IMR-90 (cell line): ENCODE results near the gene ESRRG. TPM values are rescaled to one million over a fixed set of nuclear protein-coding genes. Genes with fewer than 3 reads are reported as not detected.

ENCODE experiments used
- ATAC-seq: fragments of 200-7000 bp; cut with Tn5 transposase; 2 replicates; pipeline ENCODE4 v1.9.1; 2020; ENCODE audit warnings: low read depth, mild to moderate bottlenecking, moderate library complexity
- BruUV-seq: library from RNA; stranded (reverse); fragments of 400-500 nt; replicated peaks from 2 replicates; lab custom pipeline; 2021; lab: Mats Ljungman, UMichigan
- CTCF ChIA-PET: fragments of 300-600 bp; formaldehyde crosslinking; extraction: SDS; loops from one replicate; lab custom pipeline; 2021; ENCODE audit warnings: antibody characterized with exemption; lab: Yijun Ruan, JAX
- POLR2A ChIA-PET: fragments of 300-600 bp; sonication (Branson Sonifier 250); formaldehyde crosslinking; loops from one replicate; lab custom pipeline; 2022; ENCODE audit warnings: antibody characterized with exemption; ENCODE audit not compliant: unreplicated experiment; lab: Charles Lee
- DNase-seq: peaks from one replicate; pipeline ENCODE4 v3.0.0; 2013
- H2AFZ ChIP-seq: replicated peaks from 2 replicates; pipeline ENCODE3; 2013; ENCODE audit warnings: low read length, mild to moderate bottlenecking; ENCODE audit not compliant: poor library complexity
- H2AK5ac ChIP-seq: 2 replicates; pipeline ENCODE4 v1.6.1; 2013; ENCODE audit warnings: low read depth, low read length, inconsistent platforms
- H2AK9ac ChIP-seq: replicated peaks from 2 replicates; pipeline ENCODE3; 2013; ENCODE audit warnings: mild to moderate bottlenecking, low read depth, low read length, moderate library complexity; ENCODE audit not compliant: poor library complexity
- H2BK120ac ChIP-seq: 2 replicates; pipeline ENCODE4 v1.6.1; 2013; ENCODE audit warnings: low read depth, low read length, inconsistent platforms
- H2BK15ac ChIP-seq: 3 replicates; pipeline ENCODE4 v1.6.1; 2013; ENCODE audit warnings: low read depth, low read length, inconsistent platforms
- H2BK20ac ChIP-seq: 2 replicates; pipeline ENCODE4 v1.6.1; 2013; ENCODE audit warnings: low read depth, mild to moderate bottlenecking, inconsistent platforms, low read length, moderate library complexity
- H2BK5ac ChIP-seq: 2 replicates; pipeline ENCODE4 v1.6.1; 2013; ENCODE audit warnings: mild to moderate bottlenecking, low read depth, low read length, inconsistent platforms; ENCODE audit not compliant: poor library complexity, severe bottlenecking
- H3K14ac ChIP-seq: replicated peaks from 2 replicates; pipeline ENCODE4 v1.6.1; 2013; ENCODE audit warnings: low read depth, low read length, inconsistent platforms
- H3K18ac ChIP-seq: 2 replicates; pipeline ENCODE4 v1.6.1; 2013; ENCODE audit warnings: low read depth, low read length, control low read depth
- H3K23ac ChIP-seq: 2 replicates; pipeline ENCODE4 v1.6.1; 2013; ENCODE audit warnings: low read depth, low read length, inconsistent platforms
- H3K27ac ChIP-seq: 2 replicates; pipeline ENCODE4 v1.5.1; 2013; ENCODE audit warnings: mild to moderate bottlenecking, control low read depth, low read length; ENCODE audit not compliant: insufficient read depth
- H3K27me3 ChIP-seq: 2 replicates; pipeline ENCODE4 v1.6.1; 2013; ENCODE audit warnings: low read length; ENCODE audit not compliant: control insufficient read depth, insufficient read depth
- H3K36me3 ChIP-seq: 2 replicates; pipeline ENCODE4 v1.6.1; 2013; ENCODE audit warnings: low read length, mixed read lengths; ENCODE audit not compliant: control insufficient read depth, insufficient read depth
- H3K4ac ChIP-seq: 2 replicates; pipeline ENCODE4 v1.6.1; 2013; ENCODE audit warnings: low read depth, low read length, inconsistent platforms
- H3K4me1 ChIP-seq: 2 replicates; pipeline ENCODE4 v1.6.1; 2013; ENCODE audit warnings: low read length, mixed read lengths; ENCODE audit not compliant: control insufficient read depth, insufficient read depth
- H3K4me2 ChIP-seq: 2 replicates; pipeline ENCODE4 v1.6.1; 2013; ENCODE audit warnings: low read depth, mild to moderate bottlenecking, control low read depth, low read length, moderate library complexity
- H3K4me3 ChIP-seq: 2 replicates; pipeline ENCODE4 v1.5.1; 2013; ENCODE audit warnings: low read depth, mild to moderate bottlenecking, control low read depth, low read length, moderate library complexity; ENCODE audit not compliant: insufficient read depth
- H3K56ac ChIP-seq: 2 replicates; pipeline ENCODE4 v1.6.1; 2013; ENCODE audit warnings: low read length, inconsistent platforms; ENCODE audit not compliant: insufficient read depth; ENCODE audit errors: extremely low read depth
- H3K79me1 ChIP-seq, 2 experiments: 2 replicates each; pipeline ENCODE4 v1.6.1; 2013; ENCODE audit warnings: low read length in 2 of 2, inconsistent platforms in 1 of 2, low read depth in 1 of 2
- H3K9ac ChIP-seq: 2 replicates; pipeline ENCODE4 v1.6.1; 2013; ENCODE audit warnings: low read depth, low read length, control low read depth
- H3K9me1 ChIP-seq: 2 replicates; pipeline ENCODE4 v1.6.1; 2013; ENCODE audit warnings: low read length, inconsistent platforms; ENCODE audit not compliant: insufficient read depth
- H3K9me3 ChIP-seq: 2 replicates; pipeline ENCODE4 v1.6.1; 2013; ENCODE audit warnings: low read length; ENCODE audit not compliant: control insufficient read depth, insufficient read depth
- H4K20me1 ChIP-seq: 2 replicates; pipeline ENCODE4 v1.6.1; 2013; ENCODE audit warnings: low read length, inconsistent platforms; ENCODE audit not compliant: insufficient read depth
- H4K5ac ChIP-seq: 2 replicates; pipeline ENCODE4 v1.6.1; 2013; ENCODE audit warnings: mild to moderate bottlenecking, low read depth, low read length, control low read depth
- H4K8ac ChIP-seq, 2 experiments: 2 replicates each; pipeline ENCODE4 v1.6.1; 2013; ENCODE audit warnings: low read depth in 2 of 2, low read length in 2 of 2, control low read depth in 1 of 2, inconsistent platforms in 1 of 2
- H4K91ac ChIP-seq: 2 replicates; pipeline ENCODE4 v1.6.1; 2013; ENCODE audit warnings: low read depth, low read length, inconsistent platforms; ENCODE audit not compliant: insufficient read depth
- BHLHE40 ChIP-seq: fragments of 150-350 bp; IDR thresholded peaks from 2 replicates; pipeline ENCODE4 v1.6.1; 2016; ENCODE audit warnings: mild to moderate bottlenecking, low read depth, low read length
- CEBPB ChIP-seq: IDR thresholded peaks from 2 replicates; pipeline ENCODE4 v1.6.1; 2012; ENCODE audit warnings: low read depth, low read length, improper control_type of control experiment
- CHD1 ChIP-seq: IDR thresholded peaks from 2 replicates; pipeline ENCODE4 v1.6.1; 2012; ENCODE audit warnings: low read depth, low read length, improper control_type of control experiment
- FOS ChIP-seq: fragments of 150-350 bp; IDR thresholded peaks from 2 replicates; pipeline ENCODE4 v1.6.1; 2016; ENCODE audit warnings: low read depth, low read length
- MAFK ChIP-seq: IDR thresholded peaks from 2 replicates; pipeline ENCODE4 v1.6.1; 2012; ENCODE audit warnings: low read depth, low read length, improper control_type of control experiment
- MAZ ChIP-seq: IDR thresholded peaks from 2 replicates; pipeline ENCODE4 v1.6.1; 2012; ENCODE audit warnings: low read depth, mild to moderate bottlenecking, low read length, improper control_type of control experiment, moderate library complexity, borderline replicate concordance
- MXI1 ChIP-seq: IDR thresholded peaks from 2 replicates; pipeline ENCODE4 v1.6.1; 2012; ENCODE audit warnings: low read depth, mild to moderate bottlenecking, low read length, moderate library complexity, borderline replicate concordance
- NFE2L2 ChIP-seq: fragments of 150-350 bp; IDR thresholded peaks from 2 replicates; pipeline ENCODE4 v1.6.1; 2016; ENCODE audit warnings: low read depth, mild to moderate bottlenecking, low read length
- POLR2A ChIP-seq: IDR thresholded peaks from 2 replicates; pipeline ENCODE4 v1.6.1; 2012; ENCODE audit warnings: mild to moderate bottlenecking, low read depth, low read length
- RAD21 ChIP-seq: IDR thresholded peaks from 2 replicates; pipeline ENCODE4 v1.6.1; 2012; ENCODE audit warnings: low read length, improper control_type of control experiment
- RCOR1 ChIP-seq: IDR thresholded peaks from 2 replicates; pipeline ENCODE4 v1.6.1; 2012; ENCODE audit warnings: mild to moderate bottlenecking, low read length, improper control_type of control experiment; ENCODE audit not compliant: insufficient replicate concordance
- RFX5 ChIP-seq: IDR thresholded peaks from 2 replicates; pipeline ENCODE4 v1.8.0; 2012; ENCODE audit warnings: low read depth, mild to moderate bottlenecking, low read length, moderate library complexity
- SMC3 ChIP-seq: fragments of 150-350 bp; IDR thresholded peaks from 2 replicates; pipeline ENCODE4 v1.6.1; 2016; ENCODE audit warnings: low read depth, mild to moderate bottlenecking, antibody characterized with exemption, low read length, moderate library complexity
- WGBS, 2 experiments: methylation state at CpG; one replicate each; pipeline versions ENCODE4 v1.1.5 to v1.1.7; 2013; ENCODE audit warnings: missing lambda C conversion rate in 2 of 2; ENCODE audit not compliant: insufficient read length in 1 of 2; ENCODE audit errors: extremely low coverage in 2 of 2; 5-methylcytosine and 5-hydroxymethylcytosine counted together
- dilution Hi-C: fragments of 300-500 bp; cut with HindIII; formaldehyde crosslinking; loops from one replicate; pipeline ENCODE4 v1.14.3; 2018; ENCODE audit warnings: low sequenced_read_pairs; ENCODE audit not compliant: unreplicated experiment
- in situ Hi-C: fragments of 300-500 bp; cut with MboI; formaldehyde crosslinking; loops from 3 replicates; pipeline ENCODE4 v1.14.3; 2019; ENCODE audit warnings: low sequenced_read_pairs, inconsistent platforms, mixed read lengths
- intact Hi-C: fragments of 100-400 bp; cut with micrococcal nuclease; formaldehyde crosslinking; loops from 2 replicates; pipeline ENCODE4 v1.10.0; 2022
- polyA plus RNA-seq, 3 experiments: library from polyadenylated mRNA; depleted of rRNA; stranded (reverse); fragments of >200 nt; gene quantifications; 2 replicates each; pipeline ENCODE4 v1.2.3, GENCODE V29; 2012; ENCODE audit warnings: low replicate concordance in 1 of 3
- total RNA-seq: library from RNA; depleted of rRNA; stranded (reverse); fragments of >200 nt; gene quantifications from 2 replicates; pipeline ENCODE4 v1.2.3, GENCODE V29; 2012
- TF ChIP-seq, protein P1 (sequence below): fragments of 150-350 bp; IDR thresholded peaks from 2 replicates; pipeline ENCODE4 v1.6.1; 2016; ENCODE audit warnings: low read depth, mild to moderate bottlenecking, low read length, moderate library complexity, borderline replicate concordance
- TF ChIP-seq, protein P2 (sequence below): fragments of 150-350 bp; IDR thresholded peaks from 2 replicates; pipeline ENCODE4 v1.6.1; 2017; ENCODE audit warnings: mild to moderate bottlenecking, antibody characterized with exemption, low read length, low read depth
- TF ChIP-seq, protein P3 (sequence below): conservative IDR thresholded peaks from 2 replicates; pipeline ENCODE4 v1.5.1; 2012; ENCODE audit warnings: mild to moderate bottlenecking, low read depth, low read length, improper control_type of control experiment

Gene ESRRG
- total and polyA plus RNA-seq, 2 of the 4 experiments (the other 2 are of a cell fraction), result 0.17 to 0.54 TPM

DNA sequence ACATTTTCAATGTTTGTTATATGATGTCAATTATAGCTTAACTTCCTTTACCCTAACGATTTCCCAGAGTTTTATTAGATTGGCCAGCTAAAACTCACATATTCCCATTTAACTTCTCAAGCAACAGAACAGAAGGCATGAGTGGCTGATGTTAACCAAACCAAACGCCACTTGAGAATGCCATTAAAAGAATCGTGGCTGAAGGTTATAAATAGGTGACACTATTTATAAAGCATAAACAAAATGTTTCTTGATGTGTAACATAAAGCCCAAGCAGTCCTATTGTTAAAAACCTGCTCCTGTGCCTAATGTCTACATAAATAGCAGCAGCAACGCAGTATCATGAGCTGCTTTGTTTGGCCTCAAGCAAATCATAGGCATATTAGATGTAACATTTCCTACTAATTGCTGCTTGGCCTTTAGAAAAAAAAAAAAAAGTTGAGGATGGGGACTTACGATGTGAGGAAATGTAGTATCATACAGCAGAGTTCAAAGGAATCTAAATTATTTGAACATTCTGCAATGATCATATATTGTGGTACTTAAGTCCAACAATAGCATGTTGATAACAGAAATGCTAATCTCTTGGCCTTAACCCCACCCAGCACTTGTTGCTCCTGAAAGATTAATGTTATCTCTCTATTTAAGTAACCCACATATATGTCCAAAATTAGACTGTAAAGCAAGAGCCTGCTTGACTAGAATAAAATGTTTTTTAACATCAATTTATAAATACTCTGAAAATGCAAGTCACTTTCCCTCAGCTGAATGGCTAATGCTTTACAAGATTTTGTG is 106.0 kb downstream of the ESRRG start:
- H2BK5ac ChIP-seq, result no peak overlapping the region
- no peak overlapping the region for H3K9ac ChIP-seq
- no peak overlapping the region for H4K8ac ChIP-seq
- H3K56ac ChIP-seq, result no peak overlapping the region
- no peaks in the 10 kb centered on the region for H3K79me1 ChIP-seq
- ChIA-PET POLR2A (no interaction called here), CTCF (interaction anchor here (1.0 kb wide), 1 partner anchor 21 kb away, joined by 4 read pairs; no protein-coding TSS in a partner anchor)
- BruUV-seq, result no TSS peak
- no peaks in the 10 kb centered on the region for H4K20me1 ChIP-seq
- H3K9me1 ChIP-seq, result no peaks in the 10 kb centered on the region
- no peak overlapping the region for H2AK9ac ChIP-seq
- H3K14ac ChIP-seq, result no peak overlapping the region
- H3K4ac ChIP-seq, result no peak overlapping the region
- ATAC-seq (no peak), DNase-seq (no peak)
- no peaks in the 10 kb centered on the region for H3K9me3 ChIP-seq
- dilution Hi-C loops, result no loop called here
- no peaks in the 10 kb centered on the region for H3K36me3 ChIP-seq
- no peak overlapping the region for H3K4me3 ChIP-seq
- TF ChIP-seq, protein P1, sequence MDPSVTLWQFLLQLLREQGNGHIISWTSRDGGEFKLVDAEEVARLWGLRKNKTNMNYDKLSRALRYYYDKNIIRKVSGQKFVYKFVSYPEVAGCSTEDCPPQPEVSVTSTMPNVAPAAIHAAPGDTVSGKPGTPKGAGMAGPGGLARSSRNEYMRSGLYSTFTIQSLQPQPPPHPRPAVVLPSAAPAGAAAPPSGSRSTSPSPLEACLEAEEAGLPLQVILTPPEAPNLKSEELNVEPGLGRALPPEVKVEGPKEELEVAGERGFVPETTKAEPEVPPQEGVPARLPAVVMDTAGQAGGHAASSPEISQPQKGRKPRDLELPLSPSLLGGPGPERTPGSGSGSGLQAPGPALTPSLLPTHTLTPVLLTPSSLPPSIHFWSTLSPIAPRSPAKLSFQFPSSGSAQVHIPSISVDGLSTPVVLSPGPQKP, result no peak
- TF ChIP-seq CEBPB (no peak), CHD1 (no peak), SMC3 (no peak), NFE2L2 (no peak), RFX5 (no peak), RCOR1 (no peak), BHLHE40 (no peak), POLR2A (no peak), MXI1 (no peak), RAD21 (no peak), MAFK (no peak), MAZ (no peak), FOS (no peak)
- TF ChIP-seq, protein P2, sequence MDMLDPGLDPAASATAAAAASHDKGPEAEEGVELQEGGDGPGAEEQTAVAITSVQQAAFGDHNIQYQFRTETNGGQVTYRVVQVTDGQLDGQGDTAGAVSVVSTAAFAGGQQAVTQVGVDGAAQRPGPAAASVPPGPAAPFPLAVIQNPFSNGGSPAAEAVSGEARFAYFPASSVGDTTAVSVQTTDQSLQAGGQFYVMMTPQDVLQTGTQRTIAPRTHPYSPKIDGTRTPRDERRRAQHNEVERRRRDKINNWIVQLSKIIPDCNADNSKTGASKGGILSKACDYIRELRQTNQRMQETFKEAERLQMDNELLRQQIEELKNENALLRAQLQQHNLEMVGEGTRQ, result no peak
- TF ChIP-seq, protein P3, sequence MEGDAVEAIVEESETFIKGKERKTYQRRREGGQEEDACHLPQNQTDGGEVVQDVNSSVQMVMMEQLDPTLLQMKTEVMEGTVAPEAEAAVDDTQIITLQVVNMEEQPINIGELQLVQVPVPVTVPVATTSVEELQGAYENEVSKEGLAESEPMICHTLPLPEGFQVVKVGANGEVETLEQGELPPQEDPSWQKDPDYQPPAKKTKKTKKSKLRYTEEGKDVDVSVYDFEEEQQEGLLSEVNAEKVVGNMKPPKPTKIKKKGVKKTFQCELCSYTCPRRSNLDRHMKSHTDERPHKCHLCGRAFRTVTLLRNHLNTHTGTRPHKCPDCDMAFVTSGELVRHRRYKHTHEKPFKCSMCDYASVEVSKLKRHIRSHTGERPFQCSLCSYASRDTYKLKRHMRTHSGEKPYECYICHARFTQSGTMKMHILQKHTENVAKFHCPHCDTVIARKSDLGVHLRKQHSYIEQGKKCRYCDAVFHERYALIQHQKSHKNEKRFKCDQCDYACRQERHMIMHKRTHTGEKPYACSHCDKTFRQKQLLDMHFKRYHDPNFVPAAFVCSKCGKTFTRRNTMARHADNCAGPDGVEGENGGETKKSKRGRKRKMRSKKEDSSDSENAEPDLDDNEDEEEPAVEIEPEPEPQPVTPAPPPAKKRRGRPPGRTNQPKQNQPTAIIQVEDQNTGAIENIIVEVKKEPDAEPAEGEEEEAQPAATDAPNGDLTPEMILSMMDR, result no peak
- H4K5ac ChIP-seq, result no peak overlapping the region
- H2BK20ac ChIP-seq, result no peak overlapping the region
- H3K18ac ChIP-seq, result no peak overlapping the region
- no peak overlapping the region for H3K23ac ChIP-seq
- H3K4me1 ChIP-seq, result no peaks in the 10 kb centered on the region
- H2AK5ac ChIP-seq, result no peak overlapping the region
- no peak overlapping the region for H2BK15ac ChIP-seq
- H3K27me3 ChIP-seq, result no peaks in the 10 kb centered on the region
- no peak overlapping the region for H3K4me2 ChIP-seq
- no peak overlapping the region for H3K27ac ChIP-seq
- no peak overlapping the region for H2AFZ ChIP-seq
- no peak overlapping the region for H4K91ac ChIP-seq
- no CpG with 5 or more reads among the region's 5 CpGs for WGBS, 2 experiments
- in situ Hi-C loops, result no loop called here
- no peak overlapping the region for H2BK120ac ChIP-seq
- intact Hi-C loops, result no loop called here
